Myocyte (in vitro differentiated cells): ENCODE results near the gene BTBD3. TPM values are rescaled to one million over a fixed set of nuclear protein-coding genes. Genes with fewer than 3 reads are reported as not detected.
A peak's percentile ranks its signal among the peaks of the same experiment; 100 is the strongest.

Source experiments
- DNase-seq: peaks from one replicate; pipeline ENCODE4 v3.0.0-alpha.2; 2012; ENCODE audit warnings: low read depth
- total RNA-seq: library from RNA; depleted of rRNA; stranded (reverse); fragments of >200 nt; gene quantifications from 2 replicates; pipeline ENCODE4 v1.2.3, GENCODE V29; 2014

BTBD3 gene
- total RNA-seq, 1 donor from 2014 or later: 30.5 TPM

GRCh38 chr20:11912659-11913415, 4.9 kb upstream of the BTBD3 start:
- no peak for DNase-seq

DNA sequence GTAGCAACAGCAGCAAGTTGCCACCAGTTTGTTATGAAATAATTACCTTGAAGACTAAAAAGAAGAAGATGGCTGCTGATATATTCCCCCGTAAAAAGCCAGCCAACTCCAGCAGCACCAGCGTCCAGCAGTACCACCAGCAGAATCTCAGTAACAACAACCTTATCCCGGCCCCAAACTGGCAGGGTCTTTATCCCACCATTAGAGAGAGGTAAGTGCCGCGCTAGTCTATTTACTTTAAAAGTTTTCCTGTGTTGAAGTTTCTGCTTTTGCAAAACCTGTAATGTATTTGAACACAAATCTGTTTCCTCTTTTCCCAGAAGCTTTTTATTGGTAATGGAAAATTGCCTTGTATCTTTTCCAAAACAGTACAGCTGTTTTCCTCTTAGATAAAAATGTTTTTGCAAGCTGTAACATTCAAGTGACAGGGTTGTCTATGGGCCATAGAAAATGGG, 725 bp downstream of the BTBD3 start:
- DNase-seq: no peak

- DNase-seq: peak; percentile 58
Observed at GRCh38 chr20:11918981-11919380, 1.3 kb downstream of the BTBD3 start.

GRCh38 chr20:11919581-11919980, 1.9 kb downstream of the BTBD3 start:
- no peak for DNase-seq

DNA sequence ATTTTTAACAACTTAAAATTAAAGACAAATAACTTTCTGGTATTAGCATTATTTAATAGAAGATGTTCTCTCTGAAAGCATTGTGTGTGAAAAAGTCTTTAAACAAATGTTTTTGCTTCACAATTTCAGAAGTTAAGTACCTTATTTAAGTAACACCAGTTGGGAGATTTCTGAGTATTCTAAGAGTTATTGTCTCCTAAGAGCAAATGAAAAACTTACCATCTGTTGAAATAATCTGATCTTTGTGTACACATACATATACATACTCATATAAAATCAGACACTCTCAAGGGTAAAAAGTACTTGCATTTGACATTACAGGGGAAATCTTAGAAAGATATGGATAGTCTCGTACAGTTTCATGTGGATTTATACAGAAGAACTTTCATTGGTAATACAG, 2.4 kb downstream of the BTBD3 start:
- no peak for DNase-seq

GRCh38 chr20:11921321-11921720, 3.6 kb downstream of the BTBD3 start:
- DNase-seq: no peak

DNA sequence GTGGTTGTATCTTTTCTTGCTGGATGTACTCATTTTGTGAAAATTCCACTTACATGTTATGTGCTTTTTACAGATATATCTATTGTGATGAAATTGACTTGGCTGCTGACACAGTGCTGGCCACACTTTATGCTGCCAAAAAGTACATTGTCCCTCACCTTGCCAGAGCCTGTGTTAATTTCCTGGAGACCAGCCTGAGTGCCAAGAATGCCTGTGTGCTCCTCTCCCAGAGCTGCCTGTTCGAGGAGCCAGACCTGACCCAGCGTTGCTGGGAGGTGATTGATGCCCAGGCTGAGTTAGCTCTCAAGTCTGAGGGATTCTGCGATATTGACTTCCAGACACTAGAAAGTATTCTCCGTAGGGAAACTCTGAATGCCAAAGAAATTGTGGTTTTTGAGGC, 4.9 kb downstream of the BTBD3 start:
- DNase-seq: no peak

DNA sequence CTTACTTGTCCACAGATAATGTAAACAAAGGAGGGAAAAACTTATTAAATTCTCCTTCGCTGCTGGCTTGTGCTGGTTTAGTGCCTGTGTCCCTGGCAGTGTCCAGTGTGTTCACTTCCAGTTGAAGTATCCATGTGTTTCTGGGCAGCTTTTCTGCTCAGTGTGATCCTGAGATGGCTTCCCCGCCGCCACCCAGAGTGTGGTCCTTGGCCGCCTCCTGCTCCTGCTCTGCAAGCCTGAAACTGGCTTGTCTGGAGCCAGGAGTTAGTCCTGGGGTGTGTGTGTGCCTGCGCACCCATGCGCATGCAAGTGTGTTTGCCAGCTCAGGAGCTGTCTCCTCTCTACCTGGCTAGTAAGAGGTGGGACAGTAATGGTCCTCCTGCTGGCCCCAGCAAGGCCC, 7.2 kb downstream of the BTBD3 start:
- DNase-seq: no peak

- DNase-seq: no peak
Observed at GRCh38 chr20:11926292-11926998, 8.8 kb downstream of the BTBD3 start.

DNA sequence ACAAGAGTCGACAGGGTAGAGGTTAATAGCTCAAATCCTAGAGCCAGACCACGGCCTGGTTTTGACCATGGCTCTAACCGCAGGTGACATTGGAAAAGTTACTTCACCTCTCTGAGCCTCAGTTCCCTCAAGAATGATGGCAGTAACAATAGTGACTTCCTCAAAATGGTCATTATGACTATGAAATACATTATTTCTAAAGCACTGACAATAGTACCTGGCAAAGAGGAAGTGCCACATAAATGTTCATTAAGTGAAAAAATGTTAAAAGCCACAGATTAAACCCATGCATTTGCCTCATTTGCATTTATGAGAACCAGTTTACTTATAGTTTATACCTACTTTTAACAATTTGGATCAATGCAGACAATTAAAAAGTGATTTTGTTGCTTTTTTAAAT, 12.3 kb downstream of the BTBD3 start:
- no peak for DNase-seq

- DNase-seq: no peak
Observed at GRCh38 chr20:11935212-11936154, 17.8 kb downstream of the BTBD3 start.

DNA sequence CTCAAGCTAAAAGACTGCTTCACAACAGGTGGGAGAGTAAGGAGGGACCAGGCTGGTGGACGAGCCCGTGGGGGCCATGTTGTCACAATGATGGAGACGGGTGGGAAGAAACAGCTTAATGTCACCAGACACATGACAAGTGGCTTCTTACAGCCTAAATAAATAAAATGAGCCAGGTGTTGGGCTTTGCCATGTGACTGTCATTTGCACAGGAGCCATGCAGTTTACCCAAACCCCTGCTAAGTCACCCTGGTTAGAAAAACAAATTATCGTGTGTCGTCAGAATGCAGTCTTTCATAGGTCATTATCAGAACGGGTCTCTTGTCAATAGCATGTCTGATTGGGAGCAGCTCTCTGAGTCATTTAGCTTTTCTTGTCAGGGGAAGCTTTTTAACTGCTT, 18.5 kb downstream of the BTBD3 start:
- no peak for DNase-seq

- no peak for DNase-seq
Observed at GRCh38 chr20:11937230-11937629, 19.5 kb downstream of the BTBD3 start.

DNA sequence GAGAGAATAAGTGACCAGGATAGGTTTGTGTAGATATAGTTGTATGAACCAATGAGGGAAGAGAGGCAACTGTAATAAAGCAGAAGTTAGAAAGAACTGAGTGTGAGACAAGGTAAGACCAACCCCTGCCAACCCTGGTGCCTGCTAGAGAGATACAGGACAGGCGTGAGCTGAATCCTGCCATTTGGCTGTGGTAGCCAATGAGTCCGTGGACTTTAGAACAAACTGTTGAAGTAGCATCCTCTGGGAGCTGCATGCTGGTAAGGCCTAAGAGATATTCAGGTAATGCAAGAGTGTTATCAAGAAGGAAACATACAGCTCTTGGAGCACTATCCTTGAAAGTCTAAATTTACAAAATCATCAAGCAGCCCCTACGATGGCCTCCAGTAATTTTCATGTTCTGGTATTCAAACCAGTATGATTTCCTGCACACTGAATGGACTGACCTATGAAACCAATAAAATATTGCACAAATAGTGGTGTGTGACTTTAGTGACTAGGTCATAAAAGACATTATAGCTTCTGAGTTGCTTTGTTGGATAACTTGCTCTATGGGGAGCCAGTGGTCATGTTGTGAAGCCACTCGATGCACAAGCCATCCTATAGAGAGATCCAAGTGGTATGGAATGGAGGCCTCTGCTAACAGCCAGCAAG, 24.0 kb downstream of the BTBD3 start:
- DNase-seq: no peak

DNA sequence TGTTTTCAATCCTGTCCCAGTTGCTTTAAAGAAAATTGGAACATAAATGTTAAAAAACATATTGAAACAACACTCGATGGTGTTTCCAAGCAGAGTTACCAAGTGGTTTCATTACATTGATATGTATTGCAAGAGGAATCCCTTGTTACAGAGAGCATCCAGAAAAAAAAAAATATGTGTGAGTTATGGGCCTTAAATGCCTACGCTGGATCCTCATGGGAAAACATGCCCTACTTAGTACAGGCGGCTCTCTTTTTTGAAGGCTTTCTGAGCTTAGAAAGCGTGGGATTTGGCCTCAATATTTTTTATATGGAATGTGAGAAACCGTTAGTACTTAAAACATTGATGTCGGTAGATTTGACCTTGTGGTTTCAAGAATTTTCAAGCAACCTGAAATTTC, 26.1 kb downstream of the BTBD3 start:
- DNase-seq: no peak

DNA sequence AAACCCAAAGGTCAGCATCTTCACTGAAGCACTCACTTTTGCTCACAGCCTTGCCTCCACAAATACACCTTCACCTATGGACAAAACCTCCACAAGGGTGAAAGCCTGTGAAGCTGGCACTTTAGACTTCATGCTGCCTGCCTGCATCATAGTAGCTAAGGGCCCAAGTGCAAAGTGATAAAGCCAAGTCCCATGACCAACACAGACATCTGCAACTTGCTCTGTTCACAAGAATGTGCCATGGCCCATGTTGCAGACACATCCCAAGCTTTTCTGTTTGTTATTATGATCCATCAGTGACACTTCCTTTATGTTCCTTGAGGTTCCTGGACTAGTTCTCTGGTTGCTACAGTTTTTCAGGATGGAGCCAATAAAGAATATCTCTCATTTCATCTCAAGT, 31.1 kb downstream of the BTBD3 start:
- DNase-seq: no peak

- no peak for DNase-seq
Observed at GRCh38 chr20:11949711-11950110, 32.0 kb downstream of the BTBD3 start.

DNA sequence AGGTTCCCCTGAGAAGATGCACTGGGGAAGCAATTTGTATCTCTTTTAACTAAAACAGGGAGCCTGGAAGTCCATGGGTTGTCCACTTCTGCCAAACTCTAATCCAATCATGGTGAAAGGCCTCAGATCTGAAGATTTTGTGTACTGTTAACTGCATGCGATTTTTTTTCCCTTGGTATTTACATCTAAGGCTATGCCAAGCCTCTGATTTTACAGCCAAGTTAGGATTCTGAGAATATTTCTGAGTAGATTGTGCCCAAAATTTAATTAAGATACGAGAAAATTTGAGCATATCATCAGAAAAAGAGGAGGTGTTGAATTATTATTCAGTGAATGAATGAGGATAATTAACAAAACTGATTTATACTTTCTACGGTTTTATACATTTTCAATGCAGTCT, 34.0 kb downstream of the BTBD3 start:
- no peak for DNase-seq

- DNase-seq: no peak
Observed at GRCh38 chr20:11952639-11953038, 34.9 kb downstream of the BTBD3 start.

GRCh38 chr20:11957911-11958310, 40.2 kb downstream of the BTBD3 start:
- peak; percentile 35 for DNase-seq

DNA sequence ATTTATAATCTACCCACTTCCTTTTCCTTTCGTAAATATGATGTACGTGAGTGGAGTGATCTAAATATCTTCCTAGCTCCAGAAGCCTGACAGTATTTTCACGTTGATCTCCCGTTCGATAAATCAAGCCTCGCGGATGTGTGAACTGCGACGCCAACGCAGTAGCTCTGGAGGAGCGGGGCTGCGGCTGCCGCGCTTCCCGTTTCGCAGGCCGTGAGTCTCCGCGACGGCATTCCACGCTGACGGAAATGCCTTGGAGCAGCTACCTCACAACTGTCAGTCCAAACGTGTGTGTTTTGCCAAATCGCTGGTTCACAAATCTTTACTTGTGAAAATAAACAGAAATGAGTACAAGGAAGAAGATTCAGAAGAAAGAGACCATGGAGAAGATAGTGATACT, 41.2 kb downstream of the BTBD3 start:
- DNase-seq: no peak
